Measurements from ENCODE around the gene WDR54.

WDR54 gene

GRCh38 chr2:74421221-74421870, at the start of gene WDR54, which contains the start of gene C2orf81:
Gene WDR54, plus strand, starts transcription at chr2:74421730. Its CDS starts 424 bp downstream, at chr2:74422154.
Gene C2orf81, minus strand, starts transcription at chr2:74421619. Its CDS starts 59 bp downstream, at chr2:74421560.
- peak; percentile 82 to 95 for DNase-seq (ENCODE audit: low read depth in 2 of 2)

GRCh38 chr2:74372674-74373073, 48.9 kb upstream of the WDR54 start:
- DNase-seq (ENCODE audit: low read depth in 2 of 2), result no peak

GRCh38 chr2:74373221-74373676, 48.3 kb upstream of the WDR54 start:
- no peak for DNase-seq (ENCODE audit: low read depth in 2 of 2)

GRCh38 chr2:74373985-74374384, 47.5 kb upstream of the WDR54 start:
- no peak for DNase-seq (ENCODE audit: low read depth in 2 of 2)

GRCh38 chr2:74374509-74375205, 46.9 kb upstream of the WDR54 start:
- DNase-seq (ENCODE audit: low read depth in 2 of 2), result no peak

GRCh38 chr2:74375838-74376237, 45.7 kb upstream of the WDR54 start:
- no peak for DNase-seq (ENCODE audit: low read depth in 2 of 2)

GRCh38 chr2:74378007-74378406, 43.5 kb upstream of the WDR54 start:
- DNase-seq (ENCODE audit: low read depth in 2 of 2), result no peak

- peak in 1 of 2 donors; percentile 8 for DNase-seq (ENCODE audit: low read depth in 2 of 2)
Observed at GRCh38 chr2:74379851-74380789, 41.4 kb upstream of the WDR54 start, which contains the start of gene DCTN1. Gene DCTN1, minus strand, starts transcription at chr2:74380311. Its CDS starts 274 bp downstream, at chr2:74380037.

- no peak for DNase-seq (ENCODE audit: low read depth in 2 of 2)
Observed at GRCh38 chr2:74381751-74382150, 39.8 kb upstream of the WDR54 start.

GRCh38 chr2:74383254-74383653, 38.3 kb upstream of the WDR54 start:
- DNase-seq (ENCODE audit: low read depth in 2 of 2), result no peak

- DNase-seq (ENCODE audit: low read depth in 2 of 2), result no peak
Observed at GRCh38 chr2:74384051-74384450, 37.5 kb upstream of the WDR54 start.

GRCh38 chr2:74385396-74385795, 36.1 kb upstream of the WDR54 start:
- no peak for DNase-seq (ENCODE audit: low read depth in 2 of 2)

GRCh38 chr2:74387346-74387745, 34.2 kb upstream of the WDR54 start:
- no peak for DNase-seq (ENCODE audit: low read depth in 2 of 2)

- no peak for DNase-seq (ENCODE audit: low read depth in 2 of 2)
Observed at GRCh38 chr2:74390606-74391005, 30.9 kb upstream of the WDR54 start.

GRCh38 chr2:74391209-74391579, 30.3 kb upstream of the WDR54 start:
- DNase-seq (ENCODE audit: low read depth in 2 of 2), result no peak

GRCh38 chr2:74391580-74392448, 29.7 kb upstream of the WDR54 start:
- peak; percentile 86 to 91 for DNase-seq (ENCODE audit: low read depth in 2 of 2)

- DNase-seq (ENCODE audit: low read depth in 2 of 2), result no peak
Observed at GRCh38 chr2:74392449-74392743, 29.1 kb upstream of the WDR54 start.

GRCh38 chr2:74393525-74393924, 28.0 kb upstream of the WDR54 start:
- no peak for DNase-seq (ENCODE audit: low read depth in 2 of 2)

- DNase-seq (ENCODE audit: low read depth in 2 of 2), result no peak
Observed at GRCh38 chr2:74396149-74396548, 25.4 kb upstream of the WDR54 start.

- DNase-seq (ENCODE audit: low read depth in 2 of 2), result no peak
Observed at GRCh38 chr2:74399785-74400184, 21.7 kb upstream of the WDR54 start.

GRCh38 chr2:74401891-74402290, 19.6 kb upstream of the WDR54 start:
- DNase-seq (ENCODE audit: low read depth in 2 of 2), result no peak
